GM12892 (cell line): Measurements from ENCODE around the gene DAB2IP.
"Not testable (repeated sequence)": the region's sequence is repeated elsewhere in the genome, so short reads cannot be mapped to it uniquely, and the experiment has no call there.

Experiments
- DNase-seq: peaks from one replicate; pipeline ENCODE4 v3.0.0; 2011; ENCODE audit not compliant: insufficient read length
- FAIRE-seq: peaks from 2 replicates; lab custom pipeline; 2011; peaks lifted over from hg19 to GRCh38; lab: Jason Lieb, UNC
- POLR2A ChIP-seq: IDR thresholded peaks from 2 replicates; pipeline ENCODE4 v1.6.1; 2011; ENCODE audit warnings: low read depth, low read length, control low read depth
- POLR2AphosphoS5 ChIP-seq: IDR thresholded peaks from 2 replicates; pipeline ENCODE4 v1.6.1; 2011; ENCODE audit warnings: low read depth, low read length, control low read depth
- TAF1 ChIP-seq: IDR thresholded peaks from 2 replicates; pipeline ENCODE4 v1.6.1; 2011; ENCODE audit warnings: low read depth, mild to moderate bottlenecking, control low read depth, low read length, borderline replicate concordance

The DAB2IP gene

DNA sequence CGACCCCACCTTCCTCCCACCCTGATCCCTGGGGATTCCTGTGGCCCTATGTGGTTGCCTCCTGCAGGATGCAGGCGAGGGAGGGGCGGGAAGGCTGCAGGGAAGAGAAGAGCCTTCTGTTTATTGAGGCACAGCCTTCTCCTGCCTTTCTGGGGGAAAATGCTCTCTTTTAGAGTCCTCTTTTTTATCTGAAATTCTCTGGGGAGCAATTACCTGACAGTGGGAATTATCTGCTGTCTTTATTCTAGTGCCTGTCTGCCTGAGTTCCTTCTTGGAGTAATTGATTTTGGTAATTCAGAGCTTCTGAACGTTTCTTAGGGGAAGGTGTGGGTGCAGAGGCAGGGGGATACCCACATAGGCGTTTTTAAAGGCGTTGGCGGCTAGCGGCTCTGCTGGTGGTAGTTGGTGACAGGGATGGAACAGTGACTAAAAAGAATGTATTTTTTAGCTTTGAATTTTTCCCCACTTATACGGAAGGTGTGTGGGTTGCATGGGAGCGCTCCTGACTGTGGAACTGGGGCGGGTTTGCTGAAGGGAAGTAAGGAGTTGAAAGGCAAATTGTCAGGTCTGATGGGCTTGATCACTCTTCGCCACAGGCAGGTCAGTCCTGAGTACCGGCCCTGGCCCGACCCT lies 35.2 kb upstream of the DAB2IP start:
- no peak for TF ChIP-seq TAF1
- no peak for TF ChIP-seq POLR2AphosphoS5
- TF ChIP-seq POLR2A = no peak
- no peak for FAIRE-seq
- no peak for DNase-seq

DNA sequence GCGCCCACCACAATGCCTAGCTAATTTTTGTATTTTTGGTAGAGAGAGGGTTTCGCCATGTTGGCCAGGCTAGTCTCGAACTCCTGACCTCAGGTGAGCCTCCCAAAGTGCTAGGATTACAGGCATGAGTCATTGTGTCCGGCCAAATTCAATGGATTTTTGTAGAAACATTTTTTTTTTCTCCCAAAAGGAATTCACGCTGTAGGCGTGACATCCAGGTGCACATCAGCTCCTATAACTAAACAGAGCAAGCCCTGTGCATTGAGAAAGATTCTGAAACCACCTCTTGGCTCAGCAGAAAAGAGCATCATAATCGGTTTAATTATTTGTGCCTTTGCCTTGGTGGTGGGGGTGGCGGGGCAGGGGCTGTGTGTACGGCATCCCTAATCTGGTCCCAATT lies 32.9 kb upstream of the DAB2IP start:
- FAIRE-seq (no peak), DNase-seq (no peak)
- TF ChIP-seq POLR2AphosphoS5 (no peak), POLR2A (no peak), TAF1 (no peak)

DNA sequence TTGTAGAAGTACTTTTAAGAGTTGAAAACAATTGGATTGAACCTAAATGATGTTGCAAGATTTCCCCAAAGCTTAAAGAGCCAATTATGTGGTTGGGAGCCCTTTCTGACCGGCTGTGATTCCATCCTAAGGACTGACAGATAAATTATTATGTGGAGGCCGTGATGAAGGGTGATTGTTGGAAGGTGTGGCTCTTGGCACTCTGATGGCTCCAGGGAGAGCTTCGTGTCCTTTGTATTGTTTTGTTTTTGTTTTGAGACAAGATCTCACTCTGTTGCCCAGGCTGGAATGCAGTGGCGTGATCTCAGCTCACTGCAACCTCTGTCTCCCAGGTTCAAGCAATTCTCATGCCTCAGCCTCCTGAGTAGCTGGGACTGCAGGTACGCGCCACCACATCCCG lies 32.5 kb upstream of the DAB2IP start:
- not testable (repeated sequence) for FAIRE-seq, DNase-seq

DNA sequence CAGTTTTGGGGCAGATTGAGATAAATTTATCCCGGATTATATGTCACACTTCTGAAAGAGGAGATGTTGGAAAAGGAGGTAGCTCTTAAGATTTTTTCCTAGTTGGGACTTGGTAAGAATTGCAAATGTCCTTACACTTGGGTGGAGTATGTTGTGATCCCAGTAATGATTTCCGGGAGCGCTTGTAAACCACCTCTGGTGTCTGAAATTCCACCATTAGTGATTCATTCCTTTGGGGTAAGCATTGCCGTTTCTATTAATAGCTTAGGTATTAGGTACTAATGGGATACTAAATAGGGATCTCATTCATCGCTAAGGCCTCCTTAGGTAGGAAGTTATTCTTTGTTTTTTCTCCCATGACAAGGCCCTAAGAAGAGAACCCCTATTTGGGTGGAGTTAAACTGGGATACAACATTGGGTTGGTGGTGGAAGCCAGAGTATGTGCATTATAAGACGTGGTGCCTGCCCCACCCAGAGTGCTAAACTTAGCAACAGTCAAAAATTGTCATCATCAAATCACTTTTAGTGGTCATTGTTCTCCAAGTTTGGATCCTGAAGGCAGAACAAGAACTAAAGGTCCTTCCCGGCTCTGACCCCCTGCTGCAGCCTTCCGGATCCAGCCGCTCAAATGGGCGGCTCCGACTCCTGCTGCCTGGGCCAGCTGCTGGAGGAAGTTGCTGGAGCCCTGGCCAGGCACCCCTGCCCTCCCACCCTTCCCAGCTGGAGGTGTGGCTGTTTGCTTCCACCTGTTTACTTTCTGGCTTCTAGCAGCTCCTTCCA lies 31.7 kb upstream of the DAB2IP start:
- DNase-seq = no peak
- no peak for FAIRE-seq
- TF ChIP-seq POLR2AphosphoS5 (no peak), POLR2A (no peak), TAF1 (no peak)

DNA sequence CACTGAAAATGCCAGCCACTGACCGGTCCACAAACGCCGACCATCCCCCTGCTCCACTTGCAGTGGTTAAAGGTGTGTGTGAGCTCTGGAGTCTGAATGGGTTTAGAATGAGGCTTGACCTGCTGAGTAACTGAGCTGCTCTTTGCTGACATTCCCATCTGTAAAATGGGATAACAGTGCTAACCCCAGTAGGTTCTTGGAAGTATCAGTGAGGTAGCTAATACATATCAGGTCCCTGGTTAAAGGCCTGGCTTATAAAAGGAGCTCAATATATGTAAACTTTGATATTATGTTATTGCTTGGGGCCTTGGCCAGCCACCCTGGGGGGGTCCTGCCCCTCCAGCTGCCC lies 31.1 kb upstream of the DAB2IP start:
- DNase-seq (no peak), FAIRE-seq (no peak)
- TF ChIP-seq POLR2AphosphoS5 (no peak), TAF1 (no peak), POLR2A (no peak)

DNA sequence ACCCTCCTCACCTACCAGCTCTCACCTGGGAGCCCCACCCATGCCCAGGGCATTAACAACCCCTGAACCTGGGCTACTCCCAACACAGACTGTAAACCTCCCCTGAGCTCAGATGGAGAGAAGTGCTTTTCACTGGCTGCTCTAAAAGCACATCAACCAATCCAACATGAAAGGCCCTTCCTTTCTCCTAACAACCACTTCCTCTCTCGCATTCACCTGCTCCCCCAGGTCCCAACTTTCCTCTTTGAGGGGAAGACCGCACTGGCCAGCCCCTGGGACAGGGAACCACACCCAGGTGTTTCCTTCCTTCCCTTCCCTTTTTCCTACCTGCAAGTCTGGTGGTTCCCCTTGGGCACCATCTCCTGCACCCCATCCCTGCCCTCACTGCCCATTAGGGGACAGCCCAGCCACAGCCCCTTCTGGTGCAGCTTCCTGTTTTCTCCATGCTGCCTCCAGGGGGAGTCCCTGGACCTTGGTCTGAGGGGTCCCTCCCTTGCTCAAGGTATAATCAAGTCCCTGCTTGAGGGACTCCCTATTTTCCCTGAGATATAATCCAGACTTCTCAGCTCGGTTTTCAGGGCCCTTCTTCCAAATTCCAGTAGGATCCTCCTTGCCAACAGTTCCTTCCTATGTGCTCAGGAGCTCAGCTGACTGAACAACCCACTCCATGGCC lies 30.5 kb upstream of the DAB2IP start:
- TF ChIP-seq POLR2A = no peak
- no peak for TF ChIP-seq TAF1
- TF ChIP-seq POLR2AphosphoS5 = no peak
- FAIRE-seq (no peak), DNase-seq (peak; percentile 42)

DNA sequence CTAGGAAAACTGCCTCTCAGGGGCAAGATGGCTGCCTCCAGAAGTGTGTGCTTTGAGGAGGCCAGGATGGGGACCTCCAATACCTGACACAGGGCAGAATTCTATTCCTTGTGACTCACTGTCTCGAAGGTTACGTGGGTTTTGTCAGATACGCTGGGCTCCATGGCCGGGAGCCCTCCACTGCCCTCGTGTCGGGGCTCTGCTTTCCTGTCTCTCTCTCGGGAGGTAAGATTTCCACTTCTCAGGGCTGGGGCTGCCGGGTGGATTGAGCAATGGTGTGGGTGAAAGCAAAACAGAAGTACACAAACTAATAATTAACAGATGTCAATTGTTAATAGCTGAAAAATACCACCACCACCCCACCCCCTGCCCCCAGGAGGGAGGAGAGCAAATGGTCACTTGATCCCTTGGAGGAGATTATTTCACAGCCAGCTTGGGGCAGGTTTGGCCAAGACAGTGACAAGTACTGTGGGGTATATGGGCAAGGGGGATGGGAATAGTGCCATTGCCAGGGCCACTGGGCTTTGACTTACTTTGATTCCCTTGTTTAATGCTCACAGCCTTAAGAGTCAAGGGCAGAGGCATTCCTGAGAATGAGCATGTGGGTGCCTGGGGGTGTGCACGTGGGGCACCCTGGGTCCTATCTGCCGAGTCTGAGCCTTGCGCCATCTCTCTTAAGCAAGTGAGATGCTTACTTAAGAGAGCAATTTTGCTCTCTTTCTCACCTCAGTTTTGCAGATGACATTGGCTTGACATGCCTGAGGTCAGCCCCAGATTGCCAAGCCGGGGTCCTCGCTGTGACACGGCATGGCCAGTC lies 28.8 kb upstream of the DAB2IP start:
- FAIRE-seq (no peak), DNase-seq (no peak)
- no peak for TF ChIP-seq POLR2AphosphoS5
- no peak for TF ChIP-seq POLR2A
- TF ChIP-seq TAF1 = no peak

DNA sequence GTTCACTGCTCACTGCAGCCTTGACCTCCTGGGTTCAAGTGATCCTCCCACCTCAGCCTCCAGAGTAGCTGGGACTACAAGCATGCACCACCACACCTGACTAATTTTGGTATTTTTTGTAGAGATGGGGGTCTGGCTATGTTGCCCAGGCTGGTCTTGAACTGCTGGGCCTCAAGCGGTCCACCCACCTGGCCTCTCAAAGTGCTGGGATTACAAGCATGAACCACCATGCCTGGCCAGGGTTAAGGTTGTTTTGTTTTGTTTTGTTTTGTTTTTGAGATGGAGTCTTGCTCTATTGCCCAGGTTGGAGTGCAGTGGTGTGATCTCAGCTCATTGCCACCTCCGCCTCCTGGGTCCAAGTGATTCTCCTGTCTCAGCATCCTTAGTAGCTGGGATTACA lies 28.0 kb upstream of the DAB2IP start:
- FAIRE-seq, DNase-seq: not testable (repeated sequence)

DNA sequence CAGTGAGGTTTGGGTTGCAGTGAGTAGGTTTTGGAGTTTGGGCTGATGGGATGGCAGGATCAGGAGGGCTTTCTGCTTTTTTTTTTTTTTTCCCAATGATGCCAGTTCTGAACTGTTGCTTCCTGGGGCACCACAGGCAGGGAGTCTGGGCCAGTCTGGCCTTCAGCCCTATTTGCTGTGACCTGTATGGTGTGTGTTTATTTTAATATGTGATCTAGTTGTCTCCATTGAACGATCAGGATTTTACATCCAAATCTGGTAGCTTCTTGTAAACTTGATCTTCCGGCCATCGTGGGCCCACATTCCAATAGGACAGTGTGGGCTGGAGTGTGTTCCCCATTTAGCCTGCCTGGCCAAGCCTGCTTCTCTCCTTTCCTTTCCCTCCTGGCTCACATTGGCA lies 25.8 kb upstream of the DAB2IP start:
- TF ChIP-seq POLR2AphosphoS5 (no peak), POLR2A (no peak), TAF1 (no peak)
- DNase-seq (no peak), FAIRE-seq (no peak)

DNA sequence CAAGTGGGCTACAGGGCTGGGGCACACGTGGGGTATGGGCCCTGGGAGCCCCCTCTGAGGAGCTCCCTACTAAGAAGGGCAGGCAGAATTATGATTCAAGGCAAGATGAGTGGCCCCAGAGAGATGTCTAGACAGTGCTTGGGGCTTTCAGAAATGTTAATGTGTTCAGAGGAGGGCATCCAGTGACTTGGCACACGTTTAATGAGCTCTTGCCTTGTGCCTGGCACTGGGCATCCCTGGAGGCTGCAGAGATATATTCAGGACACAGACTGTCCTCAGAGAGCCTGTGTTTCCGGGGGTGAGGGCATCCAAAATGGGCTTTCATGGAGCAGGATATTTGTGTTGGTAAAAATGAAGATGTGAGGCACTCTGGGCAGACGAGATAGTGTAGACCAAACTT lies 25.4 kb upstream of the DAB2IP start:
- TF ChIP-seq POLR2AphosphoS5 (no peak), POLR2A (no peak), TAF1 (no peak)
- FAIRE-seq (no peak), DNase-seq (no peak)

DNA sequence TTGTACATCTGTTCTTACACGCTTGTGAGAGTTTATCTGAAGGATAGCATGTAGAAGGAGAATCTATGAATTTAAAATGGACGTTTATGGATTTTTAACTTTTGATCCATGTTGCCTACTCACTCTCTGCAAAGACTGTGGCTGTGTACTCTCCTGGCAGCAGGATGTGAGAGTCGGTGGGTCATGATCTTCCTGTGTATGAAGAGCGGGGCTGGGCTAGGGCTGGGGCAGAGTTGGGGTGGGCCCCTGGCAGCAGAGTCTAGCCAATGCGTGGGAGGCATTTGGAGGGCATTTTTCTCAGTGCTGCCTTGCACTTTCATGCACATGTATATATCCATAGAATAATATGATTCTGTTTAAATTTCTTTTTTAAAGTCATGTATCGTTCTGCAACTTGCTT lies 24.0 kb upstream of the DAB2IP start:
- FAIRE-seq = no peak
- TF ChIP-seq POLR2AphosphoS5 (no peak), POLR2A (no peak), TAF1 (no peak)
- DNase-seq = no peak

DNA sequence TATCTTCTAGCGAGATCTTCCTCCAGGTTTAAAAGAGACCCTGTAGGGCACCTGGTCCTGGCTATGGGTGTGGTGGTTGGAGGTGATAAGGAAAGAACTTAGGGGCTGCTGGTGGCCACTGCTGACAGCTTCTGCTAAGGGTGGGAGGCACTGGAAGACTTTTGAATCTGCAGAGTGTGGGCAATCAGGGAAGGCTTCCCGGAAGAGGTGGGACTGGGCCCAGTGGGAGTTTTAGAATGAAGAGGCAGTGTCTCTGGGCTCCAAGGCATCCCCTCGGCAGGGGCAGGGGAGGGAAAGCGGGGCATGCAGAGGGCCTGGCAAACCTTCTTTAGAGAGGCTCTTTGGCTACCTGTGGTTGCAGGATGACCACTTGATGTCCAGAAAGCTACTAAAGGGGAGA lies 23.0 kb upstream of the DAB2IP start:
- no peak for TF ChIP-seq POLR2A
- no peak for TF ChIP-seq POLR2AphosphoS5
- TF ChIP-seq TAF1 = no peak
- no peak for DNase-seq
- no peak for FAIRE-seq
